Ovary (tissue), 3 donors: ENCODE data around the gene ATP1A4.

ENCODE experiments used
- EP300 ChIP-seq: sonication (generic); formaldehyde crosslinking; IDR thresholded peaks from one replicate; pipeline ENCODE4 v1.6.1; 2017; ENCODE audit warnings: antibody characterized with exemption
- POLR2A ChIP-seq: fragments of 450-650 bp; IDR thresholded peaks from one replicate; pipeline ENCODE4 v1.6.1; 2017; ENCODE audit warnings: antibody characterized with exemption, mild to moderate bottlenecking, moderate library complexity
- TF ChIP-seq, protein P1 (sequence below), 3 donors: fragments of 450-650 bp in 2 of 3; fragments of 200-600 bp in 1 of 3; IDR thresholded peaks; one replicate each; pipeline versions ENCODE4 v1.5.1 to v1.8.0; 2016 to 2022; ENCODE audit warnings: antibody characterized with exemption in 3 of 3, mild to moderate bottlenecking in 1 of 3
- donor health status: DM: no; HTN: no; CAD: no.

DNA sequence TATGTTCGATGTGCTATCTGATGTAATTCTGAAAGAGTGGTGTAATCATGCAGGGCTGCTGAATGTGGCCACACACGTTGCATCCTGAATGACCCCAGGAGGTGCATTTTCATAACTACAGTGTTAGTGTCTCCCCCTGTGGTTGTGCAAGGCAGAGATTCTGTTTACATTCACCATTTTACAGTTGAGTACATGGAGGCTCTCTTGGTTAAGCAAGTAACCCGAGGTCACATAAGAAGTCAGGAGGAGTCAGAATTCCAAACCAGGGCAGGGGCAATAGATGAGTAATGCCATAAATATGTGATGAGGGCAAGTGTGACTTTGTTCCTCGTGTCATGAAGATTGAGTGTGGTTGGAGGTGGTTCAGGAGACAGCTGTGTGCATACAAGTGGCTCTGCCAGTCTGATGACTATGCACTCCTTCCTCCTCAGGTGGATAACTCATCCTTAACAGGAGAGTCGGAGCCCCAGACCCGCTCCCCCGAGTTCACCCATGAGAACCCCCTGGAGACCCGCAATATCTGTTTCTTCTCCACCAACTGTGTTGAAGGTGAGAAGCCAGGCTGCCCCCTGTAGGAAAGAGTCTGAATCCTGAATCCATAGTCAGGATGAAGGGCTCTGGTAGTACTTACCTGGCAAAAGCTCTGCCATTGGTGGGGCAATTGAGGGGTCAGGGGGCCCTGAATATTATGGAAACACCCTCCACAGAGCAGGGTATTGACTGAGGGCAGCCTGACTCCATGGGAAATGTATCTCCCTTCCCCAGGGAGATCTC, 26.5 kb upstream of the ATP1A4 start:
- TF ChIP-seq, protein P1, sequence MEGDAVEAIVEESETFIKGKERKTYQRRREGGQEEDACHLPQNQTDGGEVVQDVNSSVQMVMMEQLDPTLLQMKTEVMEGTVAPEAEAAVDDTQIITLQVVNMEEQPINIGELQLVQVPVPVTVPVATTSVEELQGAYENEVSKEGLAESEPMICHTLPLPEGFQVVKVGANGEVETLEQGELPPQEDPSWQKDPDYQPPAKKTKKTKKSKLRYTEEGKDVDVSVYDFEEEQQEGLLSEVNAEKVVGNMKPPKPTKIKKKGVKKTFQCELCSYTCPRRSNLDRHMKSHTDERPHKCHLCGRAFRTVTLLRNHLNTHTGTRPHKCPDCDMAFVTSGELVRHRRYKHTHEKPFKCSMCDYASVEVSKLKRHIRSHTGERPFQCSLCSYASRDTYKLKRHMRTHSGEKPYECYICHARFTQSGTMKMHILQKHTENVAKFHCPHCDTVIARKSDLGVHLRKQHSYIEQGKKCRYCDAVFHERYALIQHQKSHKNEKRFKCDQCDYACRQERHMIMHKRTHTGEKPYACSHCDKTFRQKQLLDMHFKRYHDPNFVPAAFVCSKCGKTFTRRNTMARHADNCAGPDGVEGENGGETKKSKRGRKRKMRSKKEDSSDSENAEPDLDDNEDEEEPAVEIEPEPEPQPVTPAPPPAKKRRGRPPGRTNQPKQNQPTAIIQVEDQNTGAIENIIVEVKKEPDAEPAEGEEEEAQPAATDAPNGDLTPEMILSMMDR (IDR thresholded peaks at IDR 0.05): no peak
- no peak for TF ChIP-seq POLR2A
- TF ChIP-seq EP300: no peak
